DMS79 (cell line): ENCODE results near the gene TRAPPC2B.
"Not testable (repeated sequence)": the region's sequence is repeated elsewhere in the genome, so short reads cannot be mapped to it uniquely, and the experiment has no call there.

Experiments used
- DNase-seq: peaks from one replicate; lab custom pipeline; 2025; lab: John Stamatoyannopoulos, UW

The TRAPPC2B gene

DNA sequence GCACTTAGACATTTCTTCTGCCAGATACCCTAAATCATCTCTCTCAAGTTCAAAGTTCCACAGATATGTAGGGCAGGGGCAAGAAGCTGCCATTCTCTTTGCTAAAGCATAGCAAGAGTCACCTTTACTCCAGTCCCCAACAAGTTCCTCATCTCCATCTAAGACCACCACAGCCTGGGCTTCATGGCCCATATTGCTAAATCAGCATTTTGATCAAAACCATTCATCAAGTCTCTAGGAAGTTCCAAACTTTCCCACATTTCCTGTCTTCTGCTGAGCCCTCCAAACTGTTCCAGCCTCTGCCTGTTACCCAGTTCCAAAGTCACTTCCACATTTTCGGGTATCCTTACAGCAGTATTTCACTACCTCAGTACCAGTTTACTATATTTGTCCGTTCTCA lies 11.3 kb downstream of the TRAPPC2B start:
- not testable (repeated sequence) for DNase-seq

- DNase-seq, result no peak
Measured at GRCh38 chr19:57376151-57376550, 12.8 kb downstream of the TRAPPC2B start.

DNA sequence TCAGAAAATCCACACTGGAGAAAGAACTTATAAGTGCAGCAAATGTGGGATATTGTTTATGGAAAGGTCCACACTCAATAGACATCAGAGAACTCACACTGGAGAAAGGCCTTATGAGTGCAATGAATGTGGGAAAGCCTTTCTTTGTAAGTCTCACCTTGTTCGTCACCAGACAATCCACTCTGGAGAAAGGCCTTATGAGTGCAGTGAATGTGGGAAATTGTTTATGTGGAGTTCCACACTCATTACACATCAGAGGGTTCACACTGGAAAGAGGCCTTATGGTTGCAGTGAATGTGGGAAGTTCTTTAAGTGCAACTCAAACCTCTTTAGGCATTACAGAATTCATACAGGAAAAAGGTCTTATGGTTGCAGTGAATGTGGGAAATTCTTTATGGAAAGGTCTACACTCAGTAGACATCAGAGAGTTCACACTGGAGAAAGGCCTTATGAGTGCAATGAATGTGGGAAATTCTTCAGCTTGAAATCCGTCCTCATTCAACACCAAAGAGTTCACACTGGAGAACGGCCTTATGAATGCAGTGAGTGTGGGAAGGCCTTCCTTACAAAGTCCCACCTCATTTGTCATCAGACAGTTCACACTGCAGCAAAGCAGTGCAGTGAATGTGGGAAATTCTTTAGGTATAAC lies 14.3 kb downstream of the TRAPPC2B start:
- no peak for DNase-seq

DNA sequence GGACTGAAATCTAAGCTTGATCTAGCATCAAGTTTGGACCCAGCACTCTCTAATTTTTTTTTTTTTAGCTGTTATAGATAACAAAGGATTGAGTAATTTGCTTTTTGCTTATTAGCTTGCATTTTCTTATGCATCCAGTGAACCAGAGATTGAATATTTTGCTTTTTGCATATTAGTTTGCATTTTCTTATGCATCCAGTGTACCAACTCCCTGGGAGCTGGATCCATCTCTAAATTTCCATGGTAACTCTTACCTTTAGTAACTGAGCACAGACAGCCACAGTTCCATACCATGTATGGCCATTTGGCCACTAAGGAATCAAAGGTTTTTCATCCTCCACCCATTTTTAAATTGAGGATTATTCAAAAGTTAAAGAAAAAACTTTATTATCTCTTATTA lies 17.6 kb downstream of the TRAPPC2B start:
- DNase-seq, result no peak

GRCh38 chr19:57382806-57383488 lies 19.6 kb downstream of the TRAPPC2B start:
- no peak for DNase-seq

DNA sequence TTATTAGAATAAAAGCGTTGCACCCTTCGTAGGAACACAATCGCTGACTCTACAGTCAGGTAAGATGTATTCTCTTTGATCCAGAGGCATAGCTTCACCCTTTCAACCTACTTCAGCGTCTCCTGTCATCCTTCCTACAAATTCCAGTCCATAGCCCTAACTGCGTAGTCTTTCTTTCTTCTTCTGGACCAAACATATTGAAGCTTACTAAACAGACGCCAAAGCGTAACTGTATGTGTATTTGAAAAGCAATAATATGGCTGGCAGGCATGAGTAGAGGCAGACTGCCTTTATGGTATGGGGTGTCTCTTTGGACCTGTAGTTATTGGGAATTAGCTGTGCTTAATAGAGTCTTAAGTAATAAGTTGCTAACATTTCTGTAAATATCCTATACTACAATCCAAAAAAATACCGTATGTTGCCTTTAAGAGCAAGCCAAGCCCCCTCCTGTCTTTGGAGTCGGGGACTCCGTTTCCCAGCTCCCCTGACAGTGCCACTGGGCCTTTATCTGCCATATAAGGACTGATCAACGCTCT lies 25.9 kb downstream of the TRAPPC2B start:
- no peak for DNase-seq

DNA sequence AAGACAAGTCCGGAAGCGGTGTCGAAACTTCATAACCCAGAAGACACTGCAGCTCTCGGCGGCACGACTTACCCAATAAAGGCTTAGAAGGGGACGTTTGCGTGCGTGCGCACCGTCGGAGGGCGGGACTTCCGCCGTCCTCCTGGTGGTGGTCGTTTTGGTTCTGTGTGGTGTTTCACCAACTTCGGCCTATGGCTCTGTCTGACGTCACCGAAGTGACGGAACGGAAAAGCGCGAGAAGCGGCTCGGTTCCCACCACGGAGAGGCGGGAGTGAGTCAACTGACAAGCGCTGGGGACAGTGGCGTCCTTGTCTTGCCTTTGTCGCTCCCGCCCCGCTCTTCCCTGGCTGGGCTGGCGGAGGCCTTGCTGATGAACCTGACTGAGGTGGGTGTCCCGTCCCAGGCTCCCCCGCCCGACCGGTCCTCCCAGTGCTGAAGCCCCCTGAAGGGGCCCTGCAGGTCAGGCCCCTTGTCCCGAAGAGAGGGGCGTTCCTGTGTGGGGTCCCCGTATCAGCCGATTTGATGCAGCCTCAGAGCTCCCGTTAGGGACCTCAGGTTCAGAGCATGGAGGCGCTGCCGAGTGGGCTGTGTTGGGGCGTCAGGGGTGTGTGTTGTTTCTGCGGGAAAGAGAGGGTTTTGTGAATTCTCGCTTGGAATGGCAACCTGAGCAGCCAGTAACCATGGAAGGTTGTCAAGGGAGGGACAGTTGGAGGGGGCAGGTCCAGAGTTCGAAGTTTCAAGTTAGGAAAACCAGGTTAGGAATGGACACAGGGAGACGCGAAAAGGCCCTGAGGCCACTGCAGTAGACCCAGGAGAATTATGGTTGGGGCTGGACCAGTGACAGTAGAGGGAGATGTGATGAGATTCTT lies 26.6 kb downstream of the TRAPPC2B start, which contains the start of gene ZNF548:
TSS of gene ZNF548 (plus strand) at position 125 of the 869 bp plus-strand sequence. CDS start at position 371, 246 bp downstream.
- DNase-seq, result peak; percentile 98

DNA sequence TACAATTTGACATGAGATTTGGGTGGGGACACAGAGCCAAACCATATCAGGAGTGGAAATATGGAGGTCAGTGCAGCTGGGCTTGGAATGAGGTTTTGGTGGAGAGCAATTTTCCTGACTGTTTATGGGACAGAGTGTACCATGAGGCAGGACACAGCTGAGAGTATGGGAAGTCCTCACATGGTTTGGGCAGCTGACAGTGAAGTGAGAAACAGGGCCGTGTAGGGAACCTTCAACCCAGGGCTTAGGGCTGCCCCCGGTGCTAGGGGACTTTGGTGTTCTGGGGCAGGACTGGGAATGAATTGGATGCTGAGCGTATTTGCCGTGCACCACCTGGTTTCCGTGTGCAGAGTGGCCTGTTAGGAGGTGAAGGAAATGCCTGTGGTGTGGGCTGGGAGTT lies 32.4 kb downstream of the TRAPPC2B start:
- DNase-seq, result no peak

DNA sequence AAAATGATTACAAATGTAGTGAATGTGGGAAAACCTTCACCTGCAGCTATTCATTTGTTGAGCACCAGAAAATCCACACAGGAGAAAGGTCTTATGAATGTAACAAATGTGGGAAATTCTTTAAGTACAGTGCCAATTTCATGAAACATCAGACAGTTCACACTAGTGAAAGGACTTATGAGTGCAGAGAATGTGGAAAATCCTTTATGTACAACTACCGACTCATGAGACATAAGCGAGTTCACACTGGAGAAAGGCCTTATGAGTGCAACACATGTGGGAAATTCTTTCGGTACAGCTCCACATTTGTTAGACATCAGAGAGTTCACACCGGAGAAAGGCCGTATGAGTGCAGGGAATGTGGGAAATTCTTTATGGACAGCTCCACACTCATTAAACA lies 35.5 kb downstream of the TRAPPC2B start:
- no peak for DNase-seq

DNA sequence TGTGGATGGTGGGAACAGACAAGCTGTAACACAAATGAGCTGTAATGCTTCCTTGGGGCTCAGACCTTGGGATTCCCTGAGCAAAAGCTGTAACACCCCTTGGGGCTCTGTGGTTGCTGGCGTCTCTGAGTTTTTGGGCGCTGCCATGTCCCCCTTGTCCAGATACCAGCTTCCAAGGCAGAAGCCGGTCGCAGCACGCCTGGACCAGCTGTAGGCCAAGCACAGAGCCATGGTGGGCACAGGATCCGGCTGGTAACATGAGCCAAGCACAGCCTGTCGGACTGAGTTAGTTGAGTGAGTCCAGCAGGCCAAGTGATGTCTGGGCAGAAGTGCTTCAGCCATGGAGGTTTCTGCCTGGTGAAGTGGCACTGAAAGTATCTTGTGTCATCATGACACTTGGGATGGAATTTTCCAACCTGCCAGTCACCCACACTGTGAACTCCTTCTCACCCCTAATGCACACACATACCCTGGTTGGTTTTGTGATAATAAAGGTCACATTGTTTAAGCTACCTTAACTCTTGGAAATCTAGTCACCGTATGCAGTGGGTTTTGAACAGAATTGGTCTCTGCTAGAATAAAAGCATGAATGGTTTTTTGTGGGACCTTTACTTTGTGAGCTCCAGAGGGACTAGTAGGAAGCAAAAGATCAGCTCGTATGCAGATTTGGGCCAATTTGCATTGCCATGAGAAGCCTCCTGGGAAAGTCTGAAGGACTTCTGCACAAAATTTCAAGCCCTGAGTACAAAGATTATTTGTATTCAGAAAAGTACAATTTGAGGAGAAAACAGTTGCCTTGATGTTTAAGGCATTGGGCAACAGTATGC lies 40.6 kb downstream of the TRAPPC2B start:
- no peak for DNase-seq

DNA sequence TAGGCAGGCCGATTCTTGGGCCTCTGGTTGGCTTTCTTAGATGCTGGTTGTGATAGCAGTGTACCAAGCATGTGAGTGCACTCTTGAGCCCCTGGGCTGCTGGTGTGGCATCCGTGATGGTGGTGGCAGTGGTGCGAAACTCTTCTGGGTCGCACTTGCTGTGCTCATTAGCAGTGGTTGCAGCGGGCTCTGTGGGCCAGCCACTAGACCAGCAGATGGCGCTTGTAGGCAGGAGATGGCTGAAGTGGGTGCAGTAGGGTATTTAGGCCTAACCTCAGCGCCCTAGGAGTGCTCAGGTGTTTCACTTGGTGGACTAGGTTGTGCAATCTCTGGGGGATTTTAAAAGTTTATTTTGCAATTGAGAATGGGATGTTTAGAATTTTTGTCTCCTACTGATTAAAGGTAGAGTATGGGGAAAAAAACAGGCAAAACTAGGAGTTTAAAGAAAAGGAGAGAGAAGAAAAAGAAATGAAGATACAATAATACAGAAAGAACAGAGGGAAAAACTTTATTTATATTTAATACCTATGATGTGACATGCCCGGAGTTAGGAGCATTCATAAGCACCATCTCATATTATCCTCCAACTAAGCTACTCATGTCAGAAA lies 43.3 kb downstream of the TRAPPC2B start:
- peak; percentile 36 for DNase-seq

GRCh38 chr19:57410877-57411671 lies 47.7 kb downstream of the TRAPPC2B start, which contains the start of gene ZNF17:
TSS of gene ZNF17 (plus strand) at chr19:57411161. CDS start at chr19:57413616, 2,455 bp downstream.
- peak; percentile 84 for DNase-seq
